Measurements from ENCODE around the gene MMS22L. TPM values are rescaled to one million over a fixed set of nuclear protein-coding genes. Genes with fewer than 3 reads are reported as not detected.

The MMS22L gene
- polyA plus RNA-seq, 3 donors: 1.6 to 3.4 (median 2.1) TPM

DNA sequence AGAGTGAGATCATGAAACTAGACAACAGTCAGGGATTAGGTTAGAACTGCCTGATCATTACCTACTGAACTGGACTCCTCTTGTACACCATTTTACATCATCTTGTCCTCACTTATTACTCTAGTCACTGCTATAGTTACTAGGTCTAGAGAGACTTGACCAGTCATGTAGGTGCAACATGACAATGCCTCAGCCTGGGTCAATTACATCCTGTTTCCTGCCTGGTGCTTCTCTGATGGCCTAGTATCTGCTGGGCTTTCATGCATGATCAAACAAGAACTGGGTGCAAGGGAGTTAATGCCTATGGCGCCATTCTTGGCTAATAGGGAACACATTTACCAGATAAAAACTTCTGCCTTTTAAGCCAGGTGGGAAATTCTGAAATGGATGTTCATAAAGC is 39.2 kb upstream of the MMS22L start:
- Histone ChIP-seq H3K79me2 (ENCODE audit: insufficient read depth, low read length) (no peaks in the 10 kb centered on the region), H3K4me3 (replicated peaks in 1 of 3; ENCODE audit: low read depth in 2 of 3, low read length in 3 of 3) (no peak overlapping the region), H3K36me3 (replicated peaks in 1 of 2; ENCODE audit: control insufficient read depth in 1 of 2, insufficient read depth in 2 of 2, low read length in 2 of 2) (no peaks in the 10 kb centered on the region), H3K9ac (ENCODE audit: insufficient read depth, low read length, poor library complexity, severe bottlenecking) (no peak overlapping the region), H3K4me2 (replicated peaks; ENCODE audit: extremely low read depth, low read length, poor library complexity, severe bottlenecking) (no peak overlapping the region), H3K4me1 (ENCODE audit: control insufficient read depth in 1 of 2, insufficient read depth in 2 of 2, low read length in 2 of 2) (no peaks in the 10 kb centered on the region), H2AFZ (ENCODE audit: insufficient read depth, low read depth, low read length, poor library complexity, severe bottlenecking) (no peak overlapping the region), H4K20me1 (ENCODE audit: insufficient read depth, low read length) (no peaks in the 10 kb centered on the region), H3K9me3 (replicated peaks in 1 of 2; ENCODE audit: control insufficient read depth in 1 of 2, insufficient read depth in 1 of 2, low read length in 2 of 2) (no peaks in the 10 kb centered on the region), H3K27me3 (ENCODE audit: control insufficient read depth in 2 of 2, insufficient read depth in 2 of 2, low read length in 2 of 2) (no peaks in the 10 kb centered on the region), H3K27ac (ENCODE audit: low read depth in 1 of 2, low read length in 2 of 2) (no peak overlapping the region)
- no peak overlapping the region for H3K4me3 Mint-ChIP-seq
- no peaks in the 10 kb centered on the region for H3K36me3 Mint-ChIP-seq
- H3K27me3 Mint-ChIP-seq (ENCODE audit: low read depth in 3 of 3): no peaks in the 10 kb centered on the region
- TF ChIP-seq, protein P1, sequence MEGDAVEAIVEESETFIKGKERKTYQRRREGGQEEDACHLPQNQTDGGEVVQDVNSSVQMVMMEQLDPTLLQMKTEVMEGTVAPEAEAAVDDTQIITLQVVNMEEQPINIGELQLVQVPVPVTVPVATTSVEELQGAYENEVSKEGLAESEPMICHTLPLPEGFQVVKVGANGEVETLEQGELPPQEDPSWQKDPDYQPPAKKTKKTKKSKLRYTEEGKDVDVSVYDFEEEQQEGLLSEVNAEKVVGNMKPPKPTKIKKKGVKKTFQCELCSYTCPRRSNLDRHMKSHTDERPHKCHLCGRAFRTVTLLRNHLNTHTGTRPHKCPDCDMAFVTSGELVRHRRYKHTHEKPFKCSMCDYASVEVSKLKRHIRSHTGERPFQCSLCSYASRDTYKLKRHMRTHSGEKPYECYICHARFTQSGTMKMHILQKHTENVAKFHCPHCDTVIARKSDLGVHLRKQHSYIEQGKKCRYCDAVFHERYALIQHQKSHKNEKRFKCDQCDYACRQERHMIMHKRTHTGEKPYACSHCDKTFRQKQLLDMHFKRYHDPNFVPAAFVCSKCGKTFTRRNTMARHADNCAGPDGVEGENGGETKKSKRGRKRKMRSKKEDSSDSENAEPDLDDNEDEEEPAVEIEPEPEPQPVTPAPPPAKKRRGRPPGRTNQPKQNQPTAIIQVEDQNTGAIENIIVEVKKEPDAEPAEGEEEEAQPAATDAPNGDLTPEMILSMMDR (IDR thresholded peaks at IDR 0.05): no peak
- H3K9me3 Mint-ChIP-seq: peaks cover 2 to 7% (median 5%) of the 10 kb centered on the region in 7 donors
- no CpG with 5 or more reads among the region's 1 CpG for WGBS (ENCODE audit: insufficient coverage)
- no peak for DNase-seq
- H3K27ac Mint-ChIP-seq: no peak overlapping the region
- intact Hi-C loops (cut with micrococcal nuclease): no loop called here
- H3K4me1 Mint-ChIP-seq: no peaks in the 10 kb centered on the region

DNA sequence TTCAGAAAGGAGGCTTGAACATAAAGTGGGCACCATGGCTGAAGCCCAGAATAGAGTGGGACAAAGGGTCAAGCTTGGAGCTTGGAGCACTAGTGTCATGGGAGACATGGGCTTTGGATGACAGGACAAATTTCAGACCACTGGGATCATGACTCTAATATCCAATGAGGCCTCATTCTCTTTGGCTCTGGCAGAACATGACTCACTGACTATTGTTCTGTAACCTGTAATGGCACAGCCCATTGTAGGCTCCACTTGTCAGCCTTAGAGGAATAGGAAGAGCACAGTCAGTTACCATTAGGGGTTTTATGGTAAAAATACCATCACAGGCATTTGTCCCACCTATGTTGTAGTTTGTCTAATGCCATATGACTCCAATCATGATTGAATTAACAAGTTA is 34.0 kb upstream of the MMS22L start:
- intact Hi-C loops (cut with micrococcal nuclease): no loop called here
- no peaks in the 10 kb centered on the region for H3K36me3 Mint-ChIP-seq
- no peaks in the 10 kb centered on the region for H3K4me1 Mint-ChIP-seq

More for the DNA sequence above, 34.0 kb upstream of the MMS22L start:
- H3K4me3 Mint-ChIP-seq: no peak overlapping the region
- no peaks in the 10 kb centered on the region for H3K27me3 Mint-ChIP-seq (ENCODE audit: low read depth in 3 of 3)
- no peaks in the 10 kb centered on the region for H3K4me1 ChIP-seq (ENCODE audit: control insufficient read depth in 1 of 2, insufficient read depth in 2 of 2, low read length in 2 of 2)
- no peaks in the 10 kb centered on the region for H3K27me3 ChIP-seq (ENCODE audit: control insufficient read depth in 2 of 2, insufficient read depth in 2 of 2, low read length in 2 of 2)
- no peak overlapping the region for H2AFZ ChIP-seq (ENCODE audit: insufficient read depth, low read depth, low read length, poor library complexity, severe bottlenecking)
- DNase-seq: no peak
- TF ChIP-seq, protein P1 (IDR thresholded peaks at IDR 0.05): no peak
- no peak overlapping the region for H3K4me2 ChIP-seq (replicated peaks; ENCODE audit: extremely low read depth, low read length, poor library complexity, severe bottlenecking)
- H3K27ac ChIP-seq (ENCODE audit: low read depth in 1 of 2, low read length in 2 of 2): no peak overlapping the region
- H3K79me2 ChIP-seq (ENCODE audit: insufficient read depth, low read length): no peaks in the 10 kb centered on the region
- H3K9me3 Mint-ChIP-seq: peaks cover 2 to 8% (median 4%) of the 10 kb centered on the region in 7 donors
- no peak overlapping the region for H3K27ac Mint-ChIP-seq
- no peaks in the 10 kb centered on the region for H3K9me3 ChIP-seq (replicated peaks in 1 of 2; ENCODE audit: control insufficient read depth in 1 of 2, insufficient read depth in 1 of 2, low read length in 2 of 2)
- no peak overlapping the region for H3K9ac ChIP-seq (ENCODE audit: insufficient read depth, low read length, poor library complexity, severe bottlenecking)
- H3K4me3 ChIP-seq (replicated peaks in 1 of 3; ENCODE audit: low read depth in 2 of 3, low read length in 3 of 3): no peak overlapping the region
- no peaks in the 10 kb centered on the region for H3K36me3 ChIP-seq (replicated peaks in 1 of 2; ENCODE audit: control insufficient read depth in 1 of 2, insufficient read depth in 2 of 2, low read length in 2 of 2)
- no peaks in the 10 kb centered on the region for H4K20me1 ChIP-seq (ENCODE audit: insufficient read depth, low read length)
